OCI-LY1 (cell line): ENCODE data around the gene IFI27L1.

Experiments
- EZH2 ChIP-seq: fragments of 200-600 bp; sonication (generic), shearing (Covaris generic); IDR thresholded peaks from 2 replicates; pipeline ENCODE4 v1.8.0; 2017; ENCODE audit warnings: borderline replicate concordance, mixed run types, mild to moderate bottlenecking, antibody characterized with exemption, low read length, moderate library complexity, mixed read lengths
- TF ChIP-seq, protein P1 (sequence below): fragments of 200-600 bp; sonication (generic), shearing (Covaris generic); IDR thresholded peaks from 2 replicates; pipeline ENCODE4 v1.5.1; 2017; ENCODE audit warnings: mild to moderate bottlenecking, antibody characterized with exemption, low read length, moderate library complexity, mixed read lengths

- TF ChIP-seq EZH2 = no peak
- TF ChIP-seq, protein P1, sequence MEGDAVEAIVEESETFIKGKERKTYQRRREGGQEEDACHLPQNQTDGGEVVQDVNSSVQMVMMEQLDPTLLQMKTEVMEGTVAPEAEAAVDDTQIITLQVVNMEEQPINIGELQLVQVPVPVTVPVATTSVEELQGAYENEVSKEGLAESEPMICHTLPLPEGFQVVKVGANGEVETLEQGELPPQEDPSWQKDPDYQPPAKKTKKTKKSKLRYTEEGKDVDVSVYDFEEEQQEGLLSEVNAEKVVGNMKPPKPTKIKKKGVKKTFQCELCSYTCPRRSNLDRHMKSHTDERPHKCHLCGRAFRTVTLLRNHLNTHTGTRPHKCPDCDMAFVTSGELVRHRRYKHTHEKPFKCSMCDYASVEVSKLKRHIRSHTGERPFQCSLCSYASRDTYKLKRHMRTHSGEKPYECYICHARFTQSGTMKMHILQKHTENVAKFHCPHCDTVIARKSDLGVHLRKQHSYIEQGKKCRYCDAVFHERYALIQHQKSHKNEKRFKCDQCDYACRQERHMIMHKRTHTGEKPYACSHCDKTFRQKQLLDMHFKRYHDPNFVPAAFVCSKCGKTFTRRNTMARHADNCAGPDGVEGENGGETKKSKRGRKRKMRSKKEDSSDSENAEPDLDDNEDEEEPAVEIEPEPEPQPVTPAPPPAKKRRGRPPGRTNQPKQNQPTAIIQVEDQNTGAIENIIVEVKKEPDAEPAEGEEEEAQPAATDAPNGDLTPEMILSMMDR = no peak
Observed at GRCh38 chr14:94122438-94122837, 41.3 kb downstream of the IFI27L1 start.
